BLaER1 treated with 17β-estradiol and CSF1 and Interleukin-3, amounts not matched to agents 10 nM and 100 nM (cell line): ENCODE results near the gene RPL11.

Source experiments
- H3K27ac ChIP-seq, 11 experiments: shearing (Covaris generic); formaldehyde crosslinking; 2 replicates each; pipeline ENCODE4 v1.8.1; 2022
- H3K27me3 ChIP-seq, 11 experiments: shearing (Covaris generic); formaldehyde crosslinking; 2 replicates each; pipeline ENCODE4 v1.8.1; 2022
- H3K36me3 ChIP-seq, 11 experiments: shearing (Covaris generic); formaldehyde crosslinking; 2 replicates each; pipeline ENCODE4 v1.8.1; 2022
- H3K4me1 ChIP-seq, 10 experiments: shearing (Covaris generic); formaldehyde crosslinking; 2 replicates each; pipeline ENCODE4 v1.8.1; 2022
- H3K4me2 ChIP-seq, 11 experiments: shearing (Covaris generic); formaldehyde crosslinking; 2 replicates each; pipeline ENCODE4 v1.8.1; 2022
- H3K4me3 ChIP-seq, 10 experiments: shearing (Covaris generic); formaldehyde crosslinking; 2 replicates each; pipeline ENCODE4 v1.8.1; 2022
- H3K9ac ChIP-seq, 11 experiments: shearing (Covaris generic); formaldehyde crosslinking; 2 replicates each; pipeline ENCODE4 v1.8.1; 2022
- H3K9me3 ChIP-seq, 11 experiments: shearing (Covaris generic); formaldehyde crosslinking; replicated peaks in 1 of 11; 2 replicates each; pipeline ENCODE4 v1.8.1; 2022
- H4K20me1 ChIP-seq, 11 experiments: shearing (Covaris generic); formaldehyde crosslinking; 2 replicates each; pipeline ENCODE4 v1.8.1; 2022
- Cebpa-rat ChIP-seq, 11 experiments: shearing (Covaris generic); IDR thresholded peaks; 2 replicates each; pipeline ENCODE4 v1.8.1; 2022

The RPL11 gene

DNA sequence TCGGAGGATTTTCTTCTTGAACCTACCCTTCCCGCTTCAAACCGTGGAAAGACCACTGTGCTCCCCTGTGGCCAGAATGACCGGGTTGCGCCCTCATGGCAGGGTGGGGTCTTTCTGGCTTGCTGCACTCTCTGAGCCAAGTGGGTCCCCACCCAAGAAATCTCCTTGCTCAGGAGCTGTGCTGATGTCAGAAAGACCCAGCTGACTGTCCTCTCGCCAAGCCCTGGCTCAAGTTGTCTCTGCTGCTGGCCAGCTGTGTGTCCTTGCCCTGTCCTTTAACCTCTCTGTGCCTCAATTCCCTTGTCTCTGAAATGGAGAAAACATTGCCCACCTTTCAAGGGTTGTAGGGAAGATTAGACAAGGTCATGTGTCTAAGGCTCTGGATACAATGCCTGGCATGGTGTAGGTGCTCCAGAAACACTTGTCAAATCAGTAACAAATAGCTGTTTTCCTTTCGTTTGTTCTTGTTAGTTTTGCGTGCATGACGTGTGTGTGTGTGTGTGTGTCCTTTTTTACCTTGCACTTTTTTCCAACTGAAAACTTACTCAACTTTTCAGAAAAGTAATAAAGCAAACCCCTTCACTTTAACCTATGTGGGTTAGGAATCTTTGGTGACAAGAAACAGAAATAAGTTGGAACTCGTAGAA is 41.1 kb upstream of the RPL11 start:
- Histone ChIP-seq H4K20me1 (no peaks in the 10 kb centered on the region), H3K9ac (no peak overlapping the region), H3K4me1 (peaks cover 0 to 20% (median 0%) of the 10 kb centered on the region in 10 experiments; a peak in 6 of 20 replicates), H3K27me3 (no peaks in the 10 kb centered on the region), H3K9me3 (no peaks in the 10 kb centered on the region), H3K27ac (no peak overlapping the region), H3K4me3 (no peak overlapping the region), H3K36me3 (no peaks in the 10 kb centered on the region), H3K4me2 (no peak overlapping the region)
- TF ChIP-seq Cebpa-rat (IDR thresholded peaks at IDR 0.05) = no peak

GRCh38 chr1:23651069-23651808 is 40.4 kb upstream of the RPL11 start:
- no peaks in the 10 kb centered on the region for H3K27me3 ChIP-seq
- H3K4me2 ChIP-seq = no peak overlapping the region
- H4K20me1 ChIP-seq = no peaks in the 10 kb centered on the region
- no peak overlapping the region for H3K4me3 ChIP-seq
- no peaks in the 10 kb centered on the region for H3K36me3 ChIP-seq
- peaks cover 0 to 17% (median 0%) of the 10 kb centered on the region in 10 experiments; a peak in 6 of 20 replicates for H3K4me1 ChIP-seq
- no peak overlapping the region for H3K27ac ChIP-seq
- H3K9me3 ChIP-seq = no peaks in the 10 kb centered on the region
- no peak overlapping the region for H3K9ac ChIP-seq
- no peak for TF ChIP-seq Cebpa-rat (IDR thresholded peaks at IDR 0.05)

- no peak for TF ChIP-seq Cebpa-rat (IDR thresholded peaks at IDR 0.05)
Observed at GRCh38 chr1:23657659-23658275, 33.8 kb upstream of the RPL11 start.

DNA sequence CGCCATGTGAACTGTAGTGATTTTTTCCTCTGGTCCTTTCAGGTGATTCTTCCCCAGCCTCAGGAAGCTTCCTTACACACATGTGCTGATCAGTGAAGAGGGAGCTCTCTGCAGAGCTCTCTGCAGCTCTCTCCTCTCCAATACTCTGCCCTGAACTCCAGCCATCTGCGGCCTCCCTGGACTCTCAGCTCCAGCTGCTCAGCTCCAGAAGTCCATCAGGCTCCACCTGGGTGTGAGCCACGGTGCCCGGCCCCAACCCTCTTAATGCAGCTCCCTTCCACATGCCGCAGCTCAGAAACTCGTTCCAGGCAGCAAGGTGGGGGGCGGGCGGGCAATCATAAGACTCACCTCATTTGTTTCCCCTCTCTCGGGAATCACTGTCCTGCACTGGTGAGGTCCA is 30.9 kb upstream of the RPL11 start:
- Histone ChIP-seq H3K27ac (no peak overlapping the region), H3K4me3 (no peak overlapping the region), H3K4me1 (peaks cover 0 to 4% (median 0%) of the 10 kb centered on the region in 10 experiments; a peak in 4 of 20 replicates), H3K27me3 (no peaks in the 10 kb centered on the region), H4K20me1 (no peaks in the 10 kb centered on the region), H3K4me2 (no peak overlapping the region), H3K9ac (no peak overlapping the region), H3K36me3 (no peaks in the 10 kb centered on the region), H3K9me3 (no peaks in the 10 kb centered on the region)
- no peak for TF ChIP-seq Cebpa-rat (IDR thresholded peaks at IDR 0.05)

More at GRCh38 chr1:23657659-23658275, 33.8 kb upstream of the RPL11 start:
- H3K4me2 ChIP-seq = no peak overlapping the region
- no peaks in the 10 kb centered on the region for H3K4me1 ChIP-seq
- H3K9ac ChIP-seq = no peak overlapping the region
- H3K27ac ChIP-seq = no peak overlapping the region
- H3K27me3 ChIP-seq = no peaks in the 10 kb centered on the region
- H3K4me3 ChIP-seq = no peak overlapping the region
- H3K9me3 ChIP-seq = no peaks in the 10 kb centered on the region
- no peaks in the 10 kb centered on the region for H4K20me1 ChIP-seq
- no peaks in the 10 kb centered on the region for H3K36me3 ChIP-seq

DNA sequence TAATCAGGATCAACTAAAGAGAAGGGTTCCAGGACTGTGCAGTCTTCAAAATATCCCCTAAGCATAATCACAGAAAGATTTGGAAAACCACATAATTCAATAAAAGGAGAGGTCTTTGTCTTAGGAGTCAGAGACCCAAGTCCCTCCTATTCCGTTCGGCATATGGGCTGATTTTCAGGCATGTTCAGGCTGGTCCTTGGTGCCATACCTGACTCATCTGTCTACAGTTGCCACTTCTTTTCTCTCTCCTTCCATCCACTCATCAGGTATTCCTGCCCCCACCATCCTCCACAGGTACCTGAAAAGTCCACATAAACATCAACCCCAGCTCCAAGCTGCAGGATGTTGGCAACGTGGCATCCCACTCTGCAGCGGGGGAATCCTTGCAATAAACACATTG is 29.7 kb upstream of the RPL11 start:
- Histone ChIP-seq H3K9ac (no peak overlapping the region), H3K36me3 (no peaks in the 10 kb centered on the region), H3K27ac (no peak overlapping the region), H4K20me1 (no peaks in the 10 kb centered on the region), H3K9me3 (no peaks in the 10 kb centered on the region), H3K27me3 (no peaks in the 10 kb centered on the region), H3K4me2 (no peak overlapping the region), H3K4me3 (no peak overlapping the region), H3K4me1 (peaks cover 0 to 4% (median 0%) of the 10 kb centered on the region in 10 experiments; a peak in 4 of 20 replicates)
- TF ChIP-seq Cebpa-rat (IDR thresholded peaks at IDR 0.05) = no peak

- Histone ChIP-seq H3K9me3 (0 out of 22 replicates have a peak, but pooled peaks cover 0 to under 1% (median 0%) of the 10 kb centered on the region in 11 experiments), H3K4me3 (no peak overlapping the region), H3K9ac (no peak overlapping the region), H3K27me3 (no peaks in the 10 kb centered on the region), H3K27ac (no peak overlapping the region), H3K4me2 (0 out of 22 replicates have a peak overlapping the region, but pooled peaks of 1 of the 11 experiments have one; percentile 7), H4K20me1 (no peaks in the 10 kb centered on the region), H3K36me3 (no peaks in the 10 kb centered on the region), H3K4me1 (peaks cover 0 to 4% (median 0%) of the 10 kb centered on the region in 10 experiments; a peak in 4 of 20 replicates)
- TF ChIP-seq Cebpa-rat (IDR thresholded peaks at IDR 0.05) = no peak
Observed at GRCh38 chr1:23664837-23665795, 26.5 kb upstream of the RPL11 start.

DNA sequence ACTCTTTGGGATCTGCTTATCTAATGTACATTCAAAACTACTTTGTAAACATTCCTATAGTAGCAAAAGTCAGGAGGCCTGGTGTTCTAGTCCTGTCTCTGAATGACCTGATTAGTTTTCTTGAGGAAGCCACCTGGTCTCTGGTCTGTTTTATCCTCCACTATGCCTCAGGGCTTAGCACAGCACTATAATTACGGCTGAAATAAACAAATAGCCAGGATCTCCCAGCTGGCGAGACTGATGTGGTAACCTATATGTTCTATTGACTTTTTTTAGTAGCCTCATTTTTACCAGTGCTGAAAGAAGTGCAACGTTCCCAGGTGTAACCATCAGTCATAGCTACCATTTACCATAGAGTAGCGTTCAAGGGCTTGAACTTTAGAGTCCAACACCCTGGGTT is 24.2 kb upstream of the RPL11 start:
- Histone ChIP-seq H3K36me3 (no peaks in the 10 kb centered on the region), H3K27ac (no peak overlapping the region), H3K27me3 (no peaks in the 10 kb centered on the region), H3K4me1 (peaks cover 0 to 4% (median 0%) of the 10 kb centered on the region in 10 experiments; a peak in 4 of 20 replicates), H3K4me2 (no peak overlapping the region), H3K9me3 (peaks cover 0 to 6% (median 0%) of the 10 kb centered on the region in 11 experiments; a peak in 1 of 22 replicates), H3K4me3 (no peak overlapping the region), H4K20me1 (no peaks in the 10 kb centered on the region), H3K9ac (no peak overlapping the region)
- TF ChIP-seq Cebpa-rat (IDR thresholded peaks at IDR 0.05) = no peak

- Histone ChIP-seq H3K36me3 (no peaks in the 10 kb centered on the region), H3K27ac (no peak overlapping the region), H3K9me3 (peaks cover 0 to 12% (median 0%) of the 10 kb centered on the region in 11 experiments; a peak in 1 of 22 replicates), H3K4me1 (no peaks in the 10 kb centered on the region), H4K20me1 (no peaks in the 10 kb centered on the region), H3K4me3 (no peak overlapping the region), H3K4me2 (no peak overlapping the region), H3K9ac (no peak overlapping the region), H3K27me3 (no peaks in the 10 kb centered on the region)
- TF ChIP-seq Cebpa-rat (IDR thresholded peaks at IDR 0.05) = no peak
Observed at GRCh38 chr1:23670709-23671108, 20.9 kb upstream of the RPL11 start.
